HFFc6 (cell line): ENCODE measurements around the gene TRIM69. TPM values are rescaled to one million over a fixed set of nuclear protein-coding genes. Genes with fewer than 3 reads are reported as not detected.

Source experiments
- DNase-seq: peaks from one replicate; pipeline ENCODE4 v3.0.0-alpha.2; 2018
- H3K27ac Mint-ChIP-seq: 2 replicates; pipeline ENCODE4 v1.8.0; 2020; ENCODE audit warnings: mild to moderate bottlenecking, mixed read lengths
- H3K27me3 Mint-ChIP-seq: 2 replicates; pipeline ENCODE4 v1.8.0; 2021; ENCODE audit warnings: mild to moderate bottlenecking, moderate library complexity, mixed read lengths; ENCODE audit not compliant: insufficient read depth
- H3K36me3 Mint-ChIP-seq: 2 replicates; pipeline ENCODE4 v1.8.0; 2021; ENCODE audit warnings: low read depth, mixed read lengths
- H3K4me1 Mint-ChIP-seq: 2 replicates; pipeline ENCODE4 v1.8.0; 2020; ENCODE audit warnings: low read depth, mixed read lengths
- H3K4me3 Mint-ChIP-seq: 2 replicates; pipeline ENCODE4 v1.8.0; 2020; ENCODE audit warnings: mild to moderate bottlenecking, moderate library complexity, mixed read lengths
- H3K9me3 Mint-ChIP-seq: 2 replicates; pipeline ENCODE4 v1.8.0; 2020; ENCODE audit warnings: mild to moderate bottlenecking, mixed read lengths
- CTCF ChIP-seq: fragments of 200-600 bp; sonication (generic); IDR thresholded peaks from 2 replicates; pipeline ENCODE4 v1.5.0; 2021; ENCODE audit warnings: antibody characterized with exemption, mild to moderate bottlenecking
- total RNA-seq, 6 experiments: library from RNA; stranded (reverse); fragmentation: NEBNext Ultra II Directional; extraction: Animal tissue kit (Norgen Biotek cat#: 25700); gene quantifications; 2 replicates in 1 of 6; 3 replicates in 5 of 6; pipeline ENCODE4 v1.2.3, GENCODE V29; 2021

Gene TRIM69
- total RNA-seq, 6 experiments from 2014 or later = 7.2 to 8.7 (median 8.3) TPM

DNA sequence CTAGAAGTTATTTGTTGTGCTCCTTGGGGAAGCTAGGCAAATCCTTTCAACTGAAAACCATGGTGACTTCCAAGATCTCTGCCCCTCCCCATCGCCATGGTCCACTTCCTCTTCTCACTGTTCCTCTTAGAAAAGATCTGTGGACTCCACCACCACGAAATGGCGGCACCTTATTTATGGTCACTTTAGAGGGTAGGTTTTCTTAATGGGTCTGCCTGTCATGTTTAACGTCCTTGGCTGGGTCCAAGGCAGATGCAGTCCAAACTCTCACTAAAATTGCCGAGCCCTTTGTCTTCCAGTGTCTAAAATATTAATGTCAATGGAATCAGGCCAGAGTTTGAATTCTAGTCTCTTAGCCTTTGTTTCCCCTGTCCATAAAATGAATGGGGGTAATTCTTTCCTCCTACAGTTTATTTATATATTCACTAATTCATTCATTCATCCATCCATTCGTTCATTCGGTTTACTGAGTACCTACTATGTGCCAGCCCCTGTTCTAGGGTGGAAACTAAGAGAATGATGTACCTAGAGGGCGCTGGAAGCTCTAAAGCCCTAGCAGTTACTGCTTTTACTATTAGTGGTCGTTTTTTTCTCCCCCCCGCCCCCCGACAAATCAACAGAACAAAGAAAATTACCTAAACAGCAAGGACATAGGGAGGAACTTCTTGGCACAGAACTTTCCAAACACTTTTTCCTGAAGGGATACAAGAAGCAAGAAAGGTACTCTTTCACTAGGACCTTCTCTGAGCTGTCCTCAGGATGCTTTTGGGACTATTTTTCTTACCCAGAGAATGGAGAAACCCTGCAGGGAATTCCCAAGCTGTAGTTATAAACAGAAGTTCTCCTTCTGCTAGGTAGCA is 25.9 kb upstream of the TRIM69 start:
- TF ChIP-seq CTCF = peak; percentile 63
- Mint-ChIP-seq H3K27ac (peak overlapping the region; percentile 97), H3K4me1 (peaks cover 37% of the 10 kb centered on the region), H3K27me3 (peaks cover 8% of the 10 kb centered on the region; the same call in 1 of the 2 replicates), H3K4me3 (peak overlapping the region; percentile 99), H3K9me3 (no peaks in the 10 kb centered on the region), H3K36me3 (peaks cover 23% of the 10 kb centered on the region)
- no peak for DNase-seq

GRCh38 chr15:44711096-44711742 is 25.1 kb upstream of the TRIM69 start, which contains the start of the genes B2M and PATL2:
B2M (plus strand) TSS chr15:44711517; CDS start chr15:44711547, 30 bp downstream.
PATL2 (minus strand) TSS chr15:44711323; CDS start chr15:44676490, 34,833 bp downstream.
- no peak for TF ChIP-seq CTCF
- peak within 1 kb of the TSS; percentile 97 for H3K27ac Mint-ChIP-seq
- H3K9me3 Mint-ChIP-seq = no peaks in the 10 kb centered on the region
- peaks cover 39% of the 10 kb centered on the region for H3K4me1 Mint-ChIP-seq
- H3K27me3 Mint-ChIP-seq = peaks cover 8% of the 10 kb centered on the region; the same call in 1 of the 2 replicates
- H3K4me3 Mint-ChIP-seq = peak within 1 kb of the TSS; percentile 99
- DNase-seq = peak; percentile 97
- H3K36me3 Mint-ChIP-seq = peaks cover 29% of the 10 kb centered on the region

DNA sequence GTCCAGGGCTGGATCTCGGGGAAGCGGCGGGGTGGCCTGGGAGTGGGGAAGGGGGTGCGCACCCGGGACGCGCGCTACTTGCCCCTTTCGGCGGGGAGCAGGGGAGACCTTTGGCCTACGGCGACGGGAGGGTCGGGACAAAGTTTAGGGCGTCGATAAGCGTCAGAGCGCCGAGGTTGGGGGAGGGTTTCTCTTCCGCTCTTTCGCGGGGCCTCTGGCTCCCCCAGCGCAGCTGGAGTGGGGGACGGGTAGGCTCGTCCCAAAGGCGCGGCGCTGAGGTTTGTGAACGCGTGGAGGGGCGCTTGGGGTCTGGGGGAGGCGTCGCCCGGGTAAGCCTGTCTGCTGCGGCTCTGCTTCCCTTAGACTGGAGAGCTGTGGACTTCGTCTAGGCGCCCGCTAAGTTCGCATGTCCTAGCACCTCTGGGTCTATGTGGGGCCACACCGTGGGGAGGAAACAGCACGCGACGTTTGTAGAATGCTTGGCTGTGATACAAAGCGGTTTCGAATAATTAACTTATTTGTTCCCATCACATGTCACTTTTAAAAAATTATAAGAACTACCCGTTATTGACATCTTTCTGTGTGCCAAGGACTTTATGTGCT is 24.5 kb upstream of the TRIM69 start:
- Mint-ChIP-seq H3K27ac (peak overlapping the region; percentile 97), H3K36me3 (peaks cover 35% of the 10 kb centered on the region), H3K9me3 (no peaks in the 10 kb centered on the region), H3K4me3 (peak overlapping the region; percentile 99), H3K4me1 (peaks cover 39% of the 10 kb centered on the region), H3K27me3 (peaks cover 8% of the 10 kb centered on the region; the same call in 1 of the 2 replicates)
- DNase-seq = no peak
- TF ChIP-seq CTCF = no peak

- H3K27me3 Mint-ChIP-seq = peaks cover 8% of the 10 kb centered on the region; the same call in 1 of the 2 replicates
- H3K36me3 Mint-ChIP-seq = peaks cover 41% of the 10 kb centered on the region
- H3K9me3 Mint-ChIP-seq = no peaks in the 10 kb centered on the region
- H3K27ac Mint-ChIP-seq = peak overlapping the region; percentile 97
- H3K4me1 Mint-ChIP-seq = peaks cover 39% of the 10 kb centered on the region
- DNase-seq = peak; percentile 58
- no peak for TF ChIP-seq CTCF
- peak overlapping the region; percentile 99 for H3K4me3 Mint-ChIP-seq
These were observed 23.9 kb upstream of the TRIM69 start for GRCh38 chr15:44712346-44713005.
